Ishikawa (cell line): ENCODE data around the gene ACSL1.

Experiments used
- CEBPB ChIP-seq: IDR thresholded peaks from 2 replicates; pipeline ENCODE4 v1.6.1; 2012
- CREB1 ChIP-seq: IDR thresholded peaks from 2 replicates; pipeline ENCODE4 v1.6.1; 2012; ENCODE audit warnings: low read depth
- EGR1 ChIP-seq: IDR thresholded peaks from 2 replicates; pipeline ENCODE4 v1.6.1; 2012
- EP300 ChIP-seq: IDR thresholded peaks from 2 replicates; pipeline ENCODE4 v1.6.1; 2012; ENCODE audit warnings: borderline replicate concordance
- NFIC ChIP-seq: IDR thresholded peaks from 2 replicates; pipeline ENCODE4 v1.6.1; 2012
- RAD21 ChIP-seq: IDR thresholded peaks from 2 replicates; pipeline ENCODE4 v1.6.1; 2012; ENCODE audit warnings: low read depth
- REST ChIP-seq: IDR thresholded peaks from 2 replicates; pipeline ENCODE4 v1.6.1; 2012; ENCODE audit warnings: low read depth, mild to moderate bottlenecking
- TAF1 ChIP-seq: IDR thresholded peaks from 2 replicates; pipeline ENCODE4 v1.6.1; 2012; ENCODE audit warnings: low read depth, mild to moderate bottlenecking
- TCF12 ChIP-seq: IDR thresholded peaks from 2 replicates; pipeline ENCODE4 v1.6.1; 2012; ENCODE audit warnings: low read depth
- TEAD4 ChIP-seq: IDR thresholded peaks from 2 replicates; pipeline ENCODE4 v1.6.1; 2012
- YY1 ChIP-seq: IDR thresholded peaks from 2 replicates; pipeline ENCODE4 v1.6.1; 2012; ENCODE audit warnings: low read depth
- TF ChIP-seq, protein P1 (sequence below): IDR thresholded peaks from 2 replicates; pipeline ENCODE4 v1.6.1; 2012

DNA sequence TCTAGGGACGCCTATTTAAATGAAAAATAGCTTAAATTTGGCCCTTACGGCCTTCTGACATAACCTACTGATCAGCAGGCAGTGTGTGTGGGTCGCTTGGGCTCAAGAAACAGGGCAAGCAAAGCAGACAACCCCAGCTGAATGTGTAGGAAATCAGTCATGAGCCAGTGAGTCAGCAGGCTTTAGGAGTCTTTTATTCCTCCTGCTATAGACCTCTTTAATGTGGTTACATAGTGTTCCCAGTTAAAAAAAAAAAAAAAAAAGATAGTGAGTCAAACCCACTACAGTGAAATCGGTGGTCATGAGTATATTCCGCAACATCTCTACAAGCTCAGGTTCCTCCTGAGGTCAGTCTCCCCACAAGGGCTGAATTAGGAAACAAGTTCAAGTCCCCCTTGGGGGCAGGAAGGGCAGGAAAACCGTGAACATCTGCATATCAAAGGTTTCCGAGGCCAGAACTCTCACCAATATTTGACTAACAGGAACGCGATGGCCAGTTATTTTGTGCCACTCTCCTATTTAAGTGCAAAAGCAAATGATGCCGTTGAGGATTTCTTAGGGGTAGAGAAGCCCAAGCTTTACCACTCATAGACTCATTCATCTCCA is 32.7 kb downstream of the ACSL1 start:
- TF ChIP-seq EP300: no peak
- TF ChIP-seq EGR1: no peak
- TF ChIP-seq, protein P1, sequence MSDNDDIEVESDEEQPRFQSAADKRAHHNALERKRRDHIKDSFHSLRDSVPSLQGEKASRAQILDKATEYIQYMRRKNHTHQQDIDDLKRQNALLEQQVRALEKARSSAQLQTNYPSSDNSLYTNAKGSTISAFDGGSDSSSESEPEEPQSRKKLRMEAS: no peak
- no peak for TF ChIP-seq NFIC
- no peak for TF ChIP-seq CEBPB
- no peak for TF ChIP-seq CREB1
- TF ChIP-seq REST: no peak
- TF ChIP-seq TAF1: no peak
- no peak for TF ChIP-seq YY1
- TF ChIP-seq TEAD4: no peak
- TF ChIP-seq RAD21: no peak
- TF ChIP-seq TCF12: no peak
